A549 (cell line): ENCODE measurements around the gene KCNJ10. TPM values are rescaled to one million over a fixed set of nuclear protein-coding genes. Genes with fewer than 3 reads are reported as not detected.

Experiments used
- ATAC-seq, 2 experiments: fragments of 200-7000 bp in 1 of 2; fragments of >200 bp in 1 of 2; cut with Nextera tagmentation in 1 of 2; cut with Tn5 transposase in 1 of 2; 3 replicates each; pipeline versions ENCODE4 v1.8.0 to v1.9.1; 2018 to 2020; ENCODE audit warnings: mild to moderate bottlenecking in 1 of 2, moderate library complexity in 1 of 2
- CTCF ChIA-PET: fragments of 300-600 bp; sonication (Branson Sonifier 250); formaldehyde crosslinking; extraction: SDS; loops from one replicate; lab custom pipeline; 2021; ENCODE audit warnings: antibody characterized with exemption, inconsistent platforms; lab: Yijun Ruan, JAX
- POLR2A ChIA-PET: fragments of 350-600 bp; formaldehyde crosslinking; extraction: SDS; loops from one replicate; lab custom pipeline; 2021; ENCODE audit warnings: antibody characterized with exemption, inconsistent platforms; lab: Yijun Ruan, JAX
- DNase-seq, 2 experiments: peaks; one replicate each; pipeline versions ENCODE4 v3.0.0 to v3.0.0-alpha.2; 2011 to 2016; ENCODE audit warnings: low read depth in 1 of 2, low spot score in 1 of 2
- FAIRE-seq: peaks from 2 replicates; lab custom pipeline; 2011; peaks lifted over from hg19 to GRCh38; lab: Jason Lieb, UNC
- H3K27ac ChIP-seq, 2 experiments: fragments of >200 bp; sonication (Bioruptor Twin); formaldehyde crosslinking; 3 replicates each; pipeline ENCODE4 v1.5.1; 2016 to 2017
- H3K4me1 ChIP-seq: fragments of >200 bp; sonication (Bioruptor Twin); formaldehyde crosslinking; 3 replicates; pipeline ENCODE4 v1.6.1; 2016
- H3K4me2 ChIP-seq: fragments of >200 bp; sonication (Bioruptor Twin); formaldehyde crosslinking; 3 replicates; pipeline ENCODE4 v1.6.1; 2016
- H3K4me3 ChIP-seq: fragments of >200 bp; sonication (Bioruptor Twin); formaldehyde crosslinking; 3 replicates; pipeline ENCODE4 v1.5.1; 2016
- H3K9me3 ChIP-seq: fragments of >200 bp; sonication (Bioruptor Twin); formaldehyde crosslinking; 3 replicates; pipeline ENCODE4 v1.6.1; 2016
- ATOH8 ChIP-seq: fragments of 250-450 bp; sonication (Bioruptor Pico); IDR thresholded peaks from 2 replicates; pipeline ENCODE4 v1.5.0; 2020; ENCODE audit warnings: low read depth, mild to moderate bottlenecking, moderate library complexity
- BHLHE40 ChIP-seq: IDR thresholded peaks from 2 replicates; pipeline ENCODE4 v1.6.1; 2012; ENCODE audit warnings: low read depth, low read length, inconsistent platforms
- CEBPB ChIP-seq, 2 experiments: fragments of >200 bp in 1 of 2; sonication (Bioruptor Twin) in 1 of 2; formaldehyde crosslinking in 1 of 2; IDR thresholded peaks; 2 replicates each; pipeline ENCODE4 v1.6.1; 2012 to 2016
- CHD2 ChIP-seq: fragments of 150-350 bp; IDR thresholded peaks from 2 replicates; pipeline ENCODE4 v1.6.1; 2014; ENCODE audit warnings: low read length; ENCODE audit not compliant: partially characterized antibody
- E2F6 ChIP-seq: IDR thresholded peaks from 2 replicates; pipeline ENCODE4 v1.6.1; 2012; ENCODE audit warnings: low read depth, borderline replicate concordance
- EHMT2 ChIP-seq: fragments of 200-600 bp; sonication (generic); IDR thresholded peaks from 2 replicates; pipeline ENCODE4 v1.6.1; 2016; ENCODE audit warnings: antibody characterized with exemption, low read depth, mild to moderate bottlenecking, moderate library complexity
- ELK1 ChIP-seq: fragments of 150-350 bp; IDR thresholded peaks from 2 replicates; pipeline ENCODE4 v1.6.1; 2014; ENCODE audit warnings: low read depth, mild to moderate bottlenecking, low read length
- EP300 ChIP-seq, 2 experiments: fragments of >200 bp; sonication (Bioruptor Twin); formaldehyde crosslinking; IDR thresholded peaks; 2 replicates in 1 of 2; 3 replicates in 1 of 2; pipeline ENCODE4 v1.6.1; 2016 to 2017
- FOSB ChIP-seq: fragments of 250-450 bp; sonication (Bioruptor Pico); IDR thresholded peaks from 2 replicates; pipeline ENCODE4 v1.5.0; 2020; ENCODE audit warnings: mild to moderate bottlenecking, moderate library complexity
- HDAC2 ChIP-seq: fragments of 200-600 bp; sonication (generic); IDR thresholded peaks from 2 replicates; pipeline ENCODE4 v1.6.1; 2016
- HEYL ChIP-seq: fragments of 250-450 bp; sonication (Bioruptor Pico); IDR thresholded peaks from 2 replicates; pipeline ENCODE4 v1.8.0; 2021; ENCODE audit warnings: mild to moderate bottlenecking, moderate library complexity
- HOXB5 ChIP-seq: fragments of 250-450 bp; sonication (Bioruptor Pico); IDR thresholded peaks from 2 replicates; pipeline ENCODE4 v1.5.0; 2020; ENCODE audit warnings: mild to moderate bottlenecking, moderate library complexity
- JUN ChIP-seq, 2 experiments: fragments of >200 bp; sonication (Bioruptor Twin); formaldehyde crosslinking; IDR thresholded peaks; 2 replicates in 1 of 2; 3 replicates in 1 of 2; pipeline ENCODE4 v1.6.1; 2016 to 2017
- JUNB ChIP-seq: fragments of >200 bp; sonication (Bioruptor Twin); formaldehyde crosslinking; IDR thresholded peaks from 2 replicates; pipeline ENCODE4 v1.6.1; 2016
- KDM1A ChIP-seq: fragments of 200-600 bp; sonication (generic); IDR thresholded peaks from 2 replicates; pipeline ENCODE4 v1.6.1; 2016; ENCODE audit warnings: low read depth, mild to moderate bottlenecking
- MAFK ChIP-seq: fragments of 450-650 bp; IDR thresholded peaks from 2 replicates; pipeline ENCODE4 v1.6.1; 2014; ENCODE audit not compliant: partially characterized antibody
- MAZ ChIP-seq: fragments of 150-350 bp; IDR thresholded peaks from 2 replicates; pipeline ENCODE4 v1.6.1; 2014; ENCODE audit warnings: antibody characterized with exemption, low read depth, low read length, borderline replicate concordance
- PBX3 ChIP-seq: IDR thresholded peaks from 2 replicates; pipeline ENCODE4 v1.6.1; 2012
- RAD21 ChIP-seq, 2 experiments: fragments of >200 bp in 1 of 2; sonication (Bioruptor Twin) in 1 of 2; formaldehyde crosslinking in 1 of 2; IDR thresholded peaks in 1 of 2; conservative IDR thresholded peaks in 1 of 2; 2 replicates in 1 of 2; 3 replicates in 1 of 2; pipeline ENCODE4 v1.6.1; 2012 to 2018; ENCODE audit warnings: inconsistent platforms in 1 of 2
- RARB ChIP-seq: fragments of 250-450 bp; sonication (Bioruptor Pico); IDR thresholded peaks from 2 replicates; pipeline ENCODE4 v1.8.0; 2021; ENCODE audit warnings: mild to moderate bottlenecking, moderate library complexity
- RFX5 ChIP-seq: fragments of 450-650 bp; IDR thresholded peaks from 2 replicates; pipeline ENCODE4 v1.7.1; 2014; ENCODE audit warnings: antibody characterized with exemption, mild to moderate bottlenecking, moderate library complexity
- TFCP2L1 ChIP-seq: fragments of 250-450 bp; sonication (Bioruptor Pico); IDR thresholded peaks from 2 replicates; pipeline ENCODE4 v1.5.0; 2021; ENCODE audit warnings: mild to moderate bottlenecking
- TP53 ChIP-seq: fragments of 250-450 bp; sonication (Bioruptor Pico); IDR thresholded peaks from 2 replicates; pipeline ENCODE4 v1.5.0; 2021; ENCODE audit warnings: mild to moderate bottlenecking, moderate library complexity
- ZC3H11A ChIP-seq: fragments of 450-650 bp; IDR thresholded peaks from 2 replicates; pipeline ENCODE4 v1.6.1; 2014; ENCODE audit warnings: antibody characterized with exemption, mild to moderate bottlenecking
- WGBS: methylation state at CpG from one replicate; pipeline ENCODE4 v1.1.6; 2017; ENCODE audit errors: missing lambda C conversion rate; 5-methylcytosine and 5-hydroxymethylcytosine counted together
- polyA plus RNA-seq, 4 experiments: library from polyadenylated mRNA; depleted of rRNA in 3 of 4; stranded (reverse); fragments of >200 nt; fragmentation: RNase III in 1 of 4; extraction: RNeasy Plus Mini Kit Qiagen cat#74134 plus additional on column Dnase treatment in 1 of 4; gene quantifications; 2 replicates in 3 of 4; 3 replicates in 1 of 4; pipeline ENCODE4 v1.2.3, GENCODE V29; 2011 to 2017
- TF ChIP-seq, protein P1 (sequence below): fragments of 450-650 bp; IDR thresholded peaks from 2 replicates; pipeline ENCODE4 v1.6.1; 2014; ENCODE audit warnings: antibody characterized with exemption

Gene KCNJ10
- polyA plus RNA-seq, 2 of the 4 experiments (the other 2 are of a cell fraction): 0.05 TPM; not detected in 1

GRCh38 chr1:160081261-160081936, 11.4 kb upstream of the KCNJ10 start, which contains the start of gene KCNJ9 (continued):
- TF ChIP-seq HEYL (CRISPR knock-in tag) (no peak), RAD21 (conservative IDR thresholded peaks at IDR 0.05 in 1 of 2, IDR thresholded peaks at IDR 0.05 in 1 of 2) (no peak), ZC3H11A (no peak), FOSB (CRISPR knock-in tag) (no peak), ELK1 (no peak), RARB (no peak), ATOH8 (CRISPR knock-in tag) (no peak), RFX5 (no peak), BHLHE40 (no peak), MAZ (no peak)
- TF ChIP-seq, protein P1, sequence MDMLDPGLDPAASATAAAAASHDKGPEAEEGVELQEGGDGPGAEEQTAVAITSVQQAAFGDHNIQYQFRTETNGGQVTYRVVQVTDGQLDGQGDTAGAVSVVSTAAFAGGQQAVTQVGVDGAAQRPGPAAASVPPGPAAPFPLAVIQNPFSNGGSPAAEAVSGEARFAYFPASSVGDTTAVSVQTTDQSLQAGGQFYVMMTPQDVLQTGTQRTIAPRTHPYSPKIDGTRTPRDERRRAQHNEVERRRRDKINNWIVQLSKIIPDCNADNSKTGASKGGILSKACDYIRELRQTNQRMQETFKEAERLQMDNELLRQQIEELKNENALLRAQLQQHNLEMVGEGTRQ: no peak

GRCh38 chr1:160080381-160081100, 10.6 kb upstream of the KCNJ10 start:
- POLR2A ChIA-PET: no interaction called here
- 11% methylated on average over 6 of the region's 6 CpGs for WGBS
- Histone ChIP-seq H3K27ac (no peak overlapping the region), H3K4me2 (no peak overlapping the region), H3K4me3 (no peak overlapping the region), H3K9me3 (no peaks in the 10 kb centered on the region), H3K4me1 (0 out of 3 replicates have a peak, but pooled peaks cover 2% of the 10 kb centered on the region)
- CTCF ChIA-PET: interaction anchor here (0.8 to 16.8 kb wide), 8 partner anchors 14 to 171 kb away, joined by 3 to 409 read pairs (median 4); partner anchors contain the start of gene KCNJ10
- ATAC-seq: no peak
- no peak for FAIRE-seq
- no peak for DNase-seq
- TF ChIP-seq HDAC2: no peak
- no peak for TF ChIP-seq EHMT2
- no peak for TF ChIP-seq TFCP2L1 (CRISPR knock-in tag)
- no peak for TF ChIP-seq RFX5
- no peak for TF ChIP-seq CEBPB (IDR thresholded peaks at IDR 0.05)
- no peak for TF ChIP-seq EP300 (IDR thresholded peaks at IDR 0.05)

DNA sequence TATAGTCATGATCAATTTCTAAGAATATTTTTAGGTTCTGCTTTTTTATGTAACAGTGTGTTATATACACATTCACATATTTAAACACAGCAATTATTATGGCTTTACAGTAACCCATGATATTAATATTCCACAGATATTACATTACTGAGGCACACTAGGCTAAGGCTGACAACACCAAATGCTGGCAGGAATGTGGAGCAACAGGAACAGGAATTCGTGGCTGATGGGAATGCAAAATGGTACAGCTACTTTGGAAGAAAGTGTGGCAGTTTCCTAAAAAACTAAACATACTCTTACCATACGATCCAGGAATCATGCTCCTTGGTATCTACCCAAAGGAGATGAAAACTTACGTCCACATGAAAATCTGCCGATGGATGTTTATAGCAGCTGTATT, 9.5 kb upstream of the KCNJ10 start:
- POLR2A ChIA-PET: interaction anchor here (0.6 kb wide), 1 partner anchor 174 kb away, joined by 4 read pairs; no protein-coding TSS in a partner anchor
- CTCF ChIA-PET: interaction anchor here (1.1 to 30.0 kb wide), 12 partner anchors 4 to 947 kb away, joined by 3 to 409 read pairs (median 6); partner anchors contain the start of genes KCNJ10 and KCNJ9

More for the DNA sequence above, 9.5 kb upstream of the KCNJ10 start:
- ATAC-seq (no peak), DNase-seq (no peak), FAIRE-seq (no peak)
- TF ChIP-seq JUNB: no peak
- TF ChIP-seq, protein P1: no peak
- no peak for TF ChIP-seq HOXB5 (CRISPR knock-in tag)
- TF ChIP-seq ATOH8 (CRISPR knock-in tag): no peak
- TF ChIP-seq E2F6: no peak
- no peak for TF ChIP-seq FOSB (CRISPR knock-in tag)
- TF ChIP-seq ZC3H11A: no peak
- TF ChIP-seq JUN (IDR thresholded peaks at IDR 0.05): no peak
- no peak for TF ChIP-seq CHD2
- no peak for TF ChIP-seq KDM1A
- no peak for TF ChIP-seq TP53
- no peak for TF ChIP-seq ELK1
- no peak for TF ChIP-seq MAFK
- no peak for TF ChIP-seq PBX3
- Histone ChIP-seq H3K4me3 (no peak overlapping the region), H3K4me2 (no peak overlapping the region), H3K27ac (no peak overlapping the region), H3K9me3 (no peaks in the 10 kb centered on the region), H3K4me1 (0 out of 3 replicates have a peak, but pooled peaks cover 2% of the 10 kb centered on the region)
- WGBS: 60% methylated on average over 4 of the region's 4 CpGs
